IPS-NIHi7 (cell line): ENCODE data around the gene MCUR1.
"Not testable (repeated sequence)": the region's sequence is repeated elsewhere in the genome, so short reads cannot be mapped to it uniquely, and the experiment has no call there.

ENCODE experiments used
- DNase-seq: peaks from one replicate; pipeline ENCODE4 v3.0.0; 2012; ENCODE audit warnings: mixed read lengths; ENCODE audit errors: extremely low spot score

The MCUR1 gene

GRCh38 chr6:13814176-13814937, at the start of gene MCUR1:
Gene MCUR1 (minus strand): TSS chr6:13814557. CDS start chr6:13814429, 128 bp downstream.
- DNase-seq: peak; percentile 88

GRCh38 chr6:13863699-13864155, 49.4 kb upstream of the MCUR1 start:
- DNase-seq: no peak

GRCh38 chr6:13860556-13861185, 46.3 kb upstream of the MCUR1 start:
- not testable (repeated sequence) for DNase-seq

GRCh38 chr6:13859871-13860555, 45.7 kb upstream of the MCUR1 start:
- no peak for DNase-seq

- DNase-seq: no peak
These were observed 40.4 kb upstream of the MCUR1 start for GRCh38 chr6:13854716-13855250.

GRCh38 chr6:13853871-13854270, 39.5 kb upstream of the MCUR1 start:
- no peak for DNase-seq

GRCh38 chr6:13851803-13852202, 37.4 kb upstream of the MCUR1 start:
- DNase-seq: no peak

- no peak for DNase-seq
These were observed 37.0 kb upstream of the MCUR1 start for GRCh38 chr6:13851330-13851729.

GRCh38 chr6:13850690-13851089, 36.3 kb upstream of the MCUR1 start:
- DNase-seq: not testable (repeated sequence)

GRCh38 chr6:13848522-13849150, 34.3 kb upstream of the MCUR1 start:
- no peak for DNase-seq

- no peak for DNase-seq
These were observed 33.1 kb upstream of the MCUR1 start for GRCh38 chr6:13847326-13848050.

- peak; percentile 77 for DNase-seq
These were observed 32.5 kb upstream of the MCUR1 start for GRCh38 chr6:13846841-13847240.

- no peak for DNase-seq
These were observed 27.6 kb upstream of the MCUR1 start for GRCh38 chr6:13841936-13842335.

- no peak for DNase-seq
These were observed 24.3 kb upstream of the MCUR1 start for GRCh38 chr6:13838616-13839015.

- no peak for DNase-seq
These were observed 21.8 kb upstream of the MCUR1 start for GRCh38 chr6:13836170-13836569.

GRCh38 chr6:13834790-13835189, 20.4 kb upstream of the MCUR1 start:
- no peak for DNase-seq

- not testable (repeated sequence) for DNase-seq
These were observed 19.7 kb upstream of the MCUR1 start for GRCh38 chr6:13834018-13834417.

- DNase-seq: no peak
These were observed 18.4 kb upstream of the MCUR1 start for GRCh38 chr6:13832778-13833177.

GRCh38 chr6:13831615-13832014, 17.3 kb upstream of the MCUR1 start:
- no peak for DNase-seq

GRCh38 chr6:13830803-13831202, 16.4 kb upstream of the MCUR1 start:
- DNase-seq: no peak

- not testable (repeated sequence) for DNase-seq
These were observed 15.1 kb upstream of the MCUR1 start for GRCh38 chr6:13829419-13829818.
